Mesodermal cell (in vitro differentiated cells): Measurements from ENCODE around the gene RPE.

Experiments used
- H3K27ac ChIP-seq: 2 replicates; pipeline ENCODE4 v1.7.0; 2013; ENCODE audit warnings: mild to moderate bottlenecking, low read depth, low read length, moderate library complexity; ENCODE audit not compliant: severe bottlenecking
- H3K36me3 ChIP-seq: 2 replicates; pipeline ENCODE4 v1.7.1; 2013; ENCODE audit warnings: mild to moderate bottlenecking, low read length, moderate library complexity; ENCODE audit not compliant: control insufficient read depth, insufficient read depth
- H3K4me1 ChIP-seq: one replicate; pipeline ENCODE4 v1.7.1; 2013; ENCODE audit warnings: mild to moderate bottlenecking, low read length; ENCODE audit not compliant: insufficient read depth, control insufficient read depth, poor library complexity, severe bottlenecking
- H3K4me3 ChIP-seq: 2 replicates; pipeline ENCODE4 v1.7.0; 2013; ENCODE audit warnings: low read length, control low read depth, mild to moderate bottlenecking; ENCODE audit not compliant: insufficient read depth, poor library complexity, severe bottlenecking; ENCODE audit errors: extremely low read depth
- H3K9me3 ChIP-seq: 2 replicates; pipeline ENCODE4 v1.7.1; 2013; ENCODE audit warnings: mild to moderate bottlenecking, low read length, moderate library complexity; ENCODE audit not compliant: control insufficient read depth
- WGBS, 2 experiments: methylation state at CpG; one replicate each; pipeline ENCODE4 v1.1.5; 2013; ENCODE audit warnings: missing lambda C conversion rate in 2 of 2; ENCODE audit not compliant: insufficient coverage in 2 of 2; 5-methylcytosine and 5-hydroxymethylcytosine counted together

Gene RPE

GRCh38 chr2:210000464-210001324 lies 1.7 kb upstream of the RPE start:
- H3K36me3 ChIP-seq, result peaks cover 17% of the 10 kb centered on the region
- H3K4me1 ChIP-seq, result peaks cover 10% of the 10 kb centered on the region
- H3K9me3 ChIP-seq, result no peaks in the 10 kb centered on the region
- H3K4me3 ChIP-seq, result no peak overlapping the region
- 94 to 96% methylated on average over 25 to 29 of the region's 32 CpGs for WGBS, 2 experiments
- no peak overlapping the region for H3K27ac ChIP-seq

- Histone ChIP-seq H3K36me3 (peaks cover 18% of the 10 kb centered on the region), H3K4me3 (peak overlapping the region; percentile 91), H3K4me1 (peaks cover 10% of the 10 kb centered on the region), H3K9me3 (no peaks in the 10 kb centered on the region), H3K27ac (no peak overlapping the region)
- WGBS, 2 experiments, result no CpG with 5 or more reads among the region's 2 CpGs
These were observed 921 bp downstream of the RPE start for GRCh38 chr2:210003359-210003758.

DNA sequence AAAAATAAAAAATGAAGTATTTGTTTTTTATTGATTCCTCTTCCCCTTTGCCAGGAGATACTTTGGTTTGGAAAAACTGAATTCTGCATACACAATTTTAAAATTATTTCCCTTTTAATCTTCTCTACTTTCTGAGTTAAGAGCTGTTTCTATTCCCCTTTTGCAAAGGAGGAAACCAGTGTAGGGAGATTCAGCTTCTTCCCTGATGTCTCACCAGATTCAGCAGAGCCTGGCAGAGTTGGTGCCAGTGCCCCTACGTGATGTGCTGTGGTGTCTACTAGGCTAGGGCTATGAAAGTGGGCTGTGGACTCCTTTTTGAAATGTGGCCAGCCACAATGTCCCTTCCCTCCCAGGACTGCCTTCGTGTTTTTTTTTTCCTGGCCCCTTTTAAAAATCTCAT lies 2.4 kb downstream of the RPE start:
- WGBS, 2 experiments, result 100% methylated on average over 1 to 2 of the region's 2 CpGs
- Histone ChIP-seq H3K4me1 (peaks cover 10% of the 10 kb centered on the region), H3K9me3 (no peaks in the 10 kb centered on the region), H3K27ac (no peak overlapping the region), H3K36me3 (peaks cover 27% of the 10 kb centered on the region), H3K4me3 (no peak overlapping the region)

DNA sequence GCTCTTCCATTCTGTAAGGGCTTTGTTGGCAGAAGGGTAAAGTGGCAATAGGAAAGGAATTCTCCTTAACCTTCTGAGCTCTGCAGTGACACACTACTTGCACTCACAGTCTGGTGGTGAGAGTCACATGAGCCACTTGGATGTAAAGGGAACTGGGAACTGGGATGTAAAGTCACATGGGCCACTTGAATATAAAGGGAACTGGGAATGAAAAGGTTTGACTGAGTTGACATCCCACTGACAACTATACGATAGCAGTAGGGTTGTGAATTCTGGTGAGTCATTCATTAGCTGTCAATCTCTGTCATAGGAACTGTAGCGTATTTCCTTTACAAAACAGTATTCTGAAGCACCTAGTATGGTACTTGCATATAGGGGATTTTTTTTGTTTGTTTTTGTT lies 5.5 kb downstream of the RPE start:
- Histone ChIP-seq H3K4me3 (no peak overlapping the region), H3K9me3 (no peaks in the 10 kb centered on the region), H3K36me3 (peaks cover 53% of the 10 kb centered on the region), H3K27ac (no peak overlapping the region), H3K4me1 (peaks cover 10% of the 10 kb centered on the region)
- WGBS, 2 experiments, result 100% methylated on average over 1 of the region's 2 CpGs; no CpG with 5 or more reads in 1 of the 2 experiments

- H3K4me3 ChIP-seq, result no peak overlapping the region
- no peak overlapping the region for H3K27ac ChIP-seq
- H3K9me3 ChIP-seq, result no peaks in the 10 kb centered on the region
- peaks cover 2% of the 10 kb centered on the region for H3K4me1 ChIP-seq
- H3K36me3 ChIP-seq, result peaks cover 63% of the 10 kb centered on the region
- WGBS, 2 experiments, result no CpG with 5 or more reads among the region's 6 CpGs
These were observed 6.7 kb downstream of the RPE start for GRCh38 chr2:210009126-210009525.

GRCh38 chr2:210009896-210010295 lies 7.5 kb downstream of the RPE start:
- WGBS, 2 experiments, result 89 to 92% methylated on average over 1 to 3 of the region's 3 CpGs
- no peak overlapping the region for H3K27ac ChIP-seq
- no peaks in the 10 kb centered on the region for H3K9me3 ChIP-seq
- no peaks in the 10 kb centered on the region for H3K4me1 ChIP-seq
- no peak overlapping the region for H3K4me3 ChIP-seq
- peaks cover 59% of the 10 kb centered on the region for H3K36me3 ChIP-seq

DNA sequence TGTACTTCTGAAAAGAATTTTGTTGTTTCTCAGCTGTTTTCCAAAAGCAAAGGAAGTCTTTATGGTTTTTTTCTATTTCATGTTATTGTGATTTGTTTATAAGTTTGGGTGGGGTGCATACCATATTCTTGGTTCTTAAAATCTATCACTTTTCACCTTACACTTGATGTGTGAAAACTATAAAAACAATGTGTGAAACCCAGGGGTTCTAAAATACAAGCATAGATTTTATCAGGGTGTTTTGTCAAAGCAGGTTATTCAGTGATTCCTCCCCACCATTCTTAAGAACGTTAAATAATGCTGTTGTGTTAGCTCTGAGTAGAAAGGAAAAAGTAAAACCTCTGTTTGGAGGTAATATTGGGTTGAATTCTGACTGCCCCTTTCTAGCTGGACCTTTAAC lies 17.7 kb downstream of the RPE start:
- Histone ChIP-seq H3K27ac (no peak overlapping the region), H3K36me3 (peaks cover 69% of the 10 kb centered on the region), H3K4me1 (no peaks in the 10 kb centered on the region), H3K4me3 (no peak overlapping the region), H3K9me3 (no peaks in the 10 kb centered on the region)
- whole genome bisulfite sequencing, 2 experiments, result no CpG with 5 or more reads among the region's 1 CpG

- Histone ChIP-seq H3K4me1 (no peaks in the 10 kb centered on the region), H3K9me3 (no peaks in the 10 kb centered on the region), H3K4me3 (no peak overlapping the region), H3K36me3 (peaks cover 59% of the 10 kb centered on the region), H3K27ac (no peak overlapping the region)
- WGBS, 2 experiments, result 90 to 100% methylated on average over 1 of the region's 3 CpGs
These were observed 20.4 kb downstream of the RPE start for GRCh38 chr2:210022824-210023223.

DNA sequence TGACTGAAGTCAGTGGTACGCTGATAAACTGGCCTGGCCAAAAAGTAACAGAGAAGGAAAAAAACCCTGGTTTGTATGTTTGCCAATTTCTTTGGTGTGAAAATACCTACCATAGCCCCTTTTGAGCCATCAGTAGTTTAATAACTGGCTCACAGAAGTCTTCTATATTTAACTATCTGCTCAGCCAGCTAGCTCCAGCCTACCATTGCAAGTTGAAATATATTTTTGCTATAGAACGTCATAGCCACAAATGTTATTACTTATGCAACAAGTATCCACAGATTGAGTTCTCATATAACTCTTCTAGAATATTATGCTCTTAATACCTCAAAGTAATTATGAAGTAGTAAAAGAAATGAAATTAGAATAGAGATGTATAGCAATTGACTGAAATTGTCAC lies 25.2 kb downstream of the RPE start:
- Histone ChIP-seq H3K9me3 (no peaks in the 10 kb centered on the region), H3K4me3 (no peak overlapping the region), H3K4me1 (no peaks in the 10 kb centered on the region), H3K36me3 (peaks cover 31% of the 10 kb centered on the region), H3K27ac (no peak overlapping the region)
- WGBS, 2 experiments, result no CpG with 5 or more reads among the region's 2 CpGs

DNA sequence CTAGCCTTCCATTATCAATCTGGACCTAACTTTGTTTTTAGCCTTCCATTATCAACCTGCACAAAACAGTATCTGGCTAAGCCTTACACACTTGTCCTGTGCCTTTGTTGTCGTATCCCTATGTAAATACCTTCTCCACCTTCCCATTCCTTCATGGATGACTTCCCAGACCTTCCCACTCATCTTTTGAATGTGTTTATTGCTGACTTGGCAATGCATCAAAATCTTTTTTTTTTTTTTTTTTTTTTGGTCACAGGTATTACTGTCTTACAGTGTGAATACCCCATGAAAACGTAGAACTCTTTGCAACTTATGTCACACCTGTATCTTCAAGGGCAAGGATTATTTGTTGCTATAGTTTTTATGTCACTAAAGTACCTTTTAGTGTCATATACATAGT lies 25.7 kb downstream of the RPE start:
- no peak overlapping the region for H3K27ac ChIP-seq
- no peaks in the 10 kb centered on the region for H3K4me1 ChIP-seq
- H3K9me3 ChIP-seq, result no peaks in the 10 kb centered on the region
- H3K36me3 ChIP-seq, result peaks cover 25% of the 10 kb centered on the region
- WGBS, 2 experiments, result 71 to 80% methylated on average over 1 of the region's 2 CpGs
- no peak overlapping the region for H3K4me3 ChIP-seq

DNA sequence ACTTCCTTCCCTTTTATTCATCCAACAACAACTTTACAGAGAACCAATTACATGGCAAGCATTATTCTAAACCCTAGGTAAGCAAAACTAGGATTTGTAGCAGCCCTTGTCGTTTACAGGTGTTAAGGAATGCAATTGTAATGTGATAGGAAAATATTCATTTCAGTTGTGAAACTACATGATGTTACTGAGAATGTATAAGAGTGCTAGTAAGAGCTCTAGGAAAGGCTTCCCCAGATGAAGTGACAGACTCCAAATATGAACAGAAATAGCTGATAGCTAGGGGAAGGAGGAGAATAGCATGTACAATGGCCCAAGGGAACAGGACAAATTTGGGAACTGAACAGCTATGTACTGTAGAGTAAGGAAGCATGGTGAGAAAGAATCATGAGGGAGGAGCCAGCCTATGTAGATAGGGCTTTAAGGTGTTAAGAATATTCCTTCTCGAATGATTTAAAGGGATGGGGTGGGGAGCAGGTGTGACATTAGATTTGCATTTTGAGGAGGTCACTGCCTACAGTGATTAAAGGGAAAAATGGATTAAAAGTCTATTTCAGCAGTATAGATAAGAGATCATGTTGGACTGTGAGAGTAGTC lies 31.7 kb downstream of the RPE start:
- Histone ChIP-seq H3K36me3 (no peaks in the 10 kb centered on the region), H3K9me3 (no peaks in the 10 kb centered on the region), H3K4me1 (no peaks in the 10 kb centered on the region), H3K4me3 (no peak overlapping the region), H3K27ac (no peak overlapping the region)
- 76 to 80% methylated on average over 2 of the region's 2 CpGs for whole genome bisulfite sequencing, 2 experiments
